Neural progenitor cell (in vitro differentiated cells): ENCODE results near the gene TRIM41. TPM values are rescaled to one million over a fixed set of nuclear protein-coding genes. Genes with fewer than 3 reads are reported as not detected.
A peak's percentile ranks its signal among the peaks of the same experiment; 100 is the strongest.
"Not testable (repeated sequence)": the region's sequence is repeated elsewhere in the genome, so short reads cannot be mapped to it uniquely, and the experiment has no call there.

Experiments
- DNase-seq: peaks from one replicate; pipeline ENCODE4 v3.0.0-alpha.2; 2016; ENCODE audit warnings: low spot score
- H2AFZ ChIP-seq: fragments of 200-600 bp; sonication (generic); replicated peaks from 2 replicates; pipeline ENCODE4 v1.6.1; 2016; ENCODE audit warnings: antibody characterized with exemption
- H3F3A ChIP-seq: fragments of 200-600 bp; sonication (generic); 2 replicates; pipeline ENCODE4 v1.6.1; 2016; ENCODE audit warnings: antibody characterized with exemption, low read depth
- H3K27ac ChIP-seq: fragments of 200-600 bp; sonication (generic); 2 replicates; pipeline ENCODE4 v1.5.1; 2016; ENCODE audit warnings: mild to moderate bottlenecking
- H3K27me3 ChIP-seq: fragments of 200-600 bp; sonication (generic); 2 replicates; pipeline ENCODE4 v1.6.1; 2016; ENCODE audit warnings: mild to moderate bottlenecking, moderate library complexity
- H3K36me3 ChIP-seq: fragments of 200-600 bp; sonication (generic); 2 replicates; pipeline ENCODE4 v1.5.1; 2016
- H3K4me1 ChIP-seq: fragments of 200-600 bp; sonication (generic); 2 replicates; pipeline ENCODE4 v1.6.1; 2016; ENCODE audit warnings: mixed run types
- H3K4me2 ChIP-seq: fragments of 200-600 bp; sonication (generic); 2 replicates; pipeline ENCODE4 v1.6.1; 2016
- H3K4me3 ChIP-seq: fragments of 200-600 bp; sonication (generic); 2 replicates; pipeline ENCODE4 v1.5.1; 2016
- H3K79me2 ChIP-seq: fragments of 200-600 bp; sonication (generic); 2 replicates; pipeline ENCODE4 v1.6.1; 2016; ENCODE audit warnings: low read depth
- H3K9ac ChIP-seq: fragments of 200-600 bp; sonication (generic); 2 replicates; pipeline ENCODE4 v1.6.1; 2016
- H3K9me3 ChIP-seq: fragments of 200-600 bp; sonication (generic); 2 replicates; pipeline ENCODE4 v1.5.1; 2016; ENCODE audit warnings: low read depth
- H4K20me1 ChIP-seq: fragments of 200-600 bp; sonication (generic); 2 replicates; pipeline ENCODE4 v1.6.1; 2016; ENCODE audit warnings: low read depth
- H3K27ac Mint-ChIP-seq: 3 replicates; pipeline ENCODE4 v1.8.0; 2021; ENCODE audit warnings: mixed read lengths
- H3K27me3 Mint-ChIP-seq: 2 replicates; pipeline ENCODE4 v1.8.0; 2022; ENCODE audit warnings: low read depth, mild to moderate bottlenecking, inconsistent platforms, moderate library complexity, mixed read lengths; ENCODE audit not compliant: insufficient read depth
- H3K36me3 Mint-ChIP-seq: 3 replicates; pipeline ENCODE4 v1.8.0; 2021; ENCODE audit warnings: mixed read lengths
- H3K4me1 Mint-ChIP-seq: 3 replicates; pipeline ENCODE4 v1.8.0; 2021; ENCODE audit warnings: mixed read lengths
- H3K4me3 Mint-ChIP-seq: 3 replicates; pipeline ENCODE4 v1.8.0; 2021; ENCODE audit warnings: mild to moderate bottlenecking, moderate library complexity, mixed read lengths
- H3K9me3 Mint-ChIP-seq: 3 replicates; pipeline ENCODE4 v1.8.0; 2020; ENCODE audit warnings: mixed read lengths
- EZH2 ChIP-seq: fragments of 200-600 bp; sonication (generic); IDR thresholded peaks from 2 replicates; pipeline ENCODE4 v1.6.1; 2017; ENCODE audit warnings: antibody characterized with exemption, mild to moderate bottlenecking, moderate library complexity
- EZH2phosphoT487 ChIP-seq: fragments of 200-600 bp; sonication (generic); IDR thresholded peaks from 2 replicates; pipeline ENCODE4 v1.6.1; 2017; ENCODE audit warnings: antibody characterized with exemption
- total RNA-seq: library from RNA; depleted of rRNA; stranded (reverse); fragments of >200 nt; gene quantifications from 2 replicates; pipeline ENCODE4 v1.2.3, GENCODE V29; 2015; ENCODE audit warnings: low replicate concordance
- TF ChIP-seq, protein P1 (sequence below): fragments of 200-600 bp; sonication (generic); IDR thresholded peaks from 2 replicates; pipeline ENCODE4 v1.5.1; 2017; ENCODE audit warnings: antibody characterized with exemption, mild to moderate bottlenecking

Gene TRIM41
- total RNA-seq, 1 donor from 2014 or later = 8.1 TPM

- no peak for DNase-seq
- Mint-ChIP-seq H3K4me1 (peaks cover 9% of the 10 kb centered on the region), H3K27ac (no peak overlapping the region), H3K9me3 (peaks cover 8% of the 10 kb centered on the region), H3K4me3 (no peak overlapping the region), H3K27me3 (peaks cover 27% of the 10 kb centered on the region), H3K36me3 (peaks cover 4% of the 10 kb centered on the region)
- Histone ChIP-seq H3K36me3 (no peaks in the 10 kb centered on the region), H3F3A (peaks cover 34% of the 10 kb centered on the region), H3K9ac (no peak overlapping the region), H3K27ac (no peak overlapping the region), H2AFZ (no peak overlapping the region), H3K9me3 (no peaks in the 10 kb centered on the region), H3K4me1 (no peaks in the 10 kb centered on the region), H4K20me1 (no peaks in the 10 kb centered on the region), H3K4me2 (no peak overlapping the region), H3K27me3 (peaks cover 65% of the 10 kb centered on the region), H3K4me3 (no peak overlapping the region), H3K79me2 (no peaks in the 10 kb centered on the region)
- TF ChIP-seq, protein P1, sequence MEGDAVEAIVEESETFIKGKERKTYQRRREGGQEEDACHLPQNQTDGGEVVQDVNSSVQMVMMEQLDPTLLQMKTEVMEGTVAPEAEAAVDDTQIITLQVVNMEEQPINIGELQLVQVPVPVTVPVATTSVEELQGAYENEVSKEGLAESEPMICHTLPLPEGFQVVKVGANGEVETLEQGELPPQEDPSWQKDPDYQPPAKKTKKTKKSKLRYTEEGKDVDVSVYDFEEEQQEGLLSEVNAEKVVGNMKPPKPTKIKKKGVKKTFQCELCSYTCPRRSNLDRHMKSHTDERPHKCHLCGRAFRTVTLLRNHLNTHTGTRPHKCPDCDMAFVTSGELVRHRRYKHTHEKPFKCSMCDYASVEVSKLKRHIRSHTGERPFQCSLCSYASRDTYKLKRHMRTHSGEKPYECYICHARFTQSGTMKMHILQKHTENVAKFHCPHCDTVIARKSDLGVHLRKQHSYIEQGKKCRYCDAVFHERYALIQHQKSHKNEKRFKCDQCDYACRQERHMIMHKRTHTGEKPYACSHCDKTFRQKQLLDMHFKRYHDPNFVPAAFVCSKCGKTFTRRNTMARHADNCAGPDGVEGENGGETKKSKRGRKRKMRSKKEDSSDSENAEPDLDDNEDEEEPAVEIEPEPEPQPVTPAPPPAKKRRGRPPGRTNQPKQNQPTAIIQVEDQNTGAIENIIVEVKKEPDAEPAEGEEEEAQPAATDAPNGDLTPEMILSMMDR = no peak
- TF ChIP-seq EZH2phosphoT487 = no peak
- TF ChIP-seq EZH2 = no peak
Measured at GRCh38 chr5:181212080-181212479, 11.0 kb upstream of the TRIM41 start.

- Histone ChIP-seq H3K79me2 (no peaks in the 10 kb centered on the region), H3F3A (peaks cover 34% of the 10 kb centered on the region), H3K27me3 (peaks cover 71% of the 10 kb centered on the region), H4K20me1 (peaks cover 4% of the 10 kb centered on the region), H3K4me2 (no peak overlapping the region), H3K27ac (no peak overlapping the region), H3K4me3 (no peak overlapping the region), H3K9me3 (no peaks in the 10 kb centered on the region), H3K36me3 (no peaks in the 10 kb centered on the region), H3K9ac (no peak overlapping the region), H3K4me1 (no peaks in the 10 kb centered on the region), H2AFZ (no peak overlapping the region)
- DNase-seq = no peak
- H3K27me3 Mint-ChIP-seq = peaks cover 25% of the 10 kb centered on the region
- no peak for TF ChIP-seq EZH2phosphoT487
- TF ChIP-seq, protein P1 = no peak
- TF ChIP-seq EZH2 = no peak
- H3K27ac Mint-ChIP-seq = no peak overlapping the region
- H3K4me1 Mint-ChIP-seq = peaks cover 9% of the 10 kb centered on the region
- no peaks in the 10 kb centered on the region for H3K36me3 Mint-ChIP-seq
- H3K4me3 Mint-ChIP-seq = no peak overlapping the region
- H3K9me3 Mint-ChIP-seq = peaks cover 4% of the 10 kb centered on the region
Measured at GRCh38 chr5:181212934-181213333, 10.1 kb upstream of the TRIM41 start.

DNA sequence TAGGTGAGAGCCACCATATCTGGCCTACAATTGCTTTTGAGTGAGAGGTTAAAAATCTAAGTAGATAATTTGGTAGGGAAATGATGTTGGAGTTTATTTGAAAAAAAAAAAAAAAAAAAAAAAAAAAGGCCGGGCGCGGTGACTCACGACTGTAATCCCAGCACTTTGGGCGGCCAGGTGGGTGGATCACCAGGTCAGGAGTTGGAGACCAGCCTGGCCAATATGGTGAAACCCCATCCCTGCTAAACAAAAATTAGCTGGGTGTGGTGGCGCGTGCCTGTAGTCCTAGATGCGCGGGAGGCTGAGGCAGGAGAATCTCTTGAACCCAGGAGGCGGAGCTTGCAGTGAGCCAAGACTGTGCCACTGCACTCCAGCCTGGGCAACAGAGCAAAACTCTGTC, 8.8 kb upstream of the TRIM41 start:
- H3K4me2 ChIP-seq, H3K27ac Mint-ChIP-seq, H3K9ac ChIP-seq, H3K36me3 Mint-ChIP-seq, H2AFZ ChIP-seq, H3K4me1 ChIP-seq, H3K4me3 ChIP-seq, H3K9me3 ChIP-seq, H4K20me1 ChIP-seq, H3K9me3 Mint-ChIP-seq, H3K79me2 ChIP-seq, H3K27ac ChIP-seq, H3K4me3 Mint-ChIP-seq, DNase-seq, H3K36me3 ChIP-seq: not testable (repeated sequence)
- H3K4me1 Mint-ChIP-seq = peaks cover 13% of the 10 kb centered on the region
- peaks cover 30% of the 10 kb centered on the region for H3K27me3 Mint-ChIP-seq
- peaks cover 68% of the 10 kb centered on the region for H3K27me3 ChIP-seq
- H3F3A ChIP-seq = peaks cover 41% of the 10 kb centered on the region

GRCh38 chr5:181215997-181216989, 6.8 kb upstream of the TRIM41 start:
- Histone ChIP-seq H3K36me3 (no peaks in the 10 kb centered on the region), H3F3A (peaks cover 51% of the 10 kb centered on the region), H3K79me2 (no peaks in the 10 kb centered on the region), H3K27me3 (peaks cover 62% of the 10 kb centered on the region), H3K27ac (no peak overlapping the region), H3K4me3 (peak overlapping the region; percentile 61), H2AFZ (no peak overlapping the region), H3K4me1 (no peaks in the 10 kb centered on the region), H3K9me3 (no peaks in the 10 kb centered on the region), H4K20me1 (peaks cover 4% of the 10 kb centered on the region), H3K9ac (no peak overlapping the region), H3K4me2 (peak overlapping the region; percentile 77)
- Mint-ChIP-seq H3K4me3 (peak overlapping the region; percentile 92), H3K4me1 (peaks cover 16% of the 10 kb centered on the region), H3K27me3 (peaks cover 28% of the 10 kb centered on the region), H3K36me3 (peaks cover 3% of the 10 kb centered on the region), H3K9me3 (peaks cover 9% of the 10 kb centered on the region), H3K27ac (no peak overlapping the region)
- DNase-seq = no peak
- no peak for TF ChIP-seq EZH2
- TF ChIP-seq, protein P1 = no peak
- no peak for TF ChIP-seq EZH2phosphoT487
